HFF-Myc (cell line): ENCODE results near the gene TUBA1B.

Source experiments
- DNase-seq: peaks from one replicate; pipeline ENCODE4 v3.0.0-alpha.2; 2011; ENCODE audit warnings: low read depth; ENCODE audit errors: extremely low read depth
- H3K4me3 ChIP-seq: replicated peaks from 2 replicates; pipeline ENCODE4 v1.5.1; 2011; ENCODE audit warnings: low read depth, mild to moderate bottlenecking, control low read depth, low read length
- TF ChIP-seq, protein P1 (sequence below): IDR thresholded peaks from 2 replicates; pipeline ENCODE4 v1.5.1; 2012; ENCODE audit warnings: mild to moderate bottlenecking, low read depth, low read length, control low read depth; ENCODE audit errors: missing control alignments

Gene TUBA1B

GRCh38 chr12:49094160-49094974, 36.8 kb downstream of the TUBA1B start, which contains the start of gene DHH:
Gene DHH, minus strand, starts transcription at chr12:49094801. Its CDS starts 289 bp downstream, at chr12:49094512.
- TF ChIP-seq, protein P1, sequence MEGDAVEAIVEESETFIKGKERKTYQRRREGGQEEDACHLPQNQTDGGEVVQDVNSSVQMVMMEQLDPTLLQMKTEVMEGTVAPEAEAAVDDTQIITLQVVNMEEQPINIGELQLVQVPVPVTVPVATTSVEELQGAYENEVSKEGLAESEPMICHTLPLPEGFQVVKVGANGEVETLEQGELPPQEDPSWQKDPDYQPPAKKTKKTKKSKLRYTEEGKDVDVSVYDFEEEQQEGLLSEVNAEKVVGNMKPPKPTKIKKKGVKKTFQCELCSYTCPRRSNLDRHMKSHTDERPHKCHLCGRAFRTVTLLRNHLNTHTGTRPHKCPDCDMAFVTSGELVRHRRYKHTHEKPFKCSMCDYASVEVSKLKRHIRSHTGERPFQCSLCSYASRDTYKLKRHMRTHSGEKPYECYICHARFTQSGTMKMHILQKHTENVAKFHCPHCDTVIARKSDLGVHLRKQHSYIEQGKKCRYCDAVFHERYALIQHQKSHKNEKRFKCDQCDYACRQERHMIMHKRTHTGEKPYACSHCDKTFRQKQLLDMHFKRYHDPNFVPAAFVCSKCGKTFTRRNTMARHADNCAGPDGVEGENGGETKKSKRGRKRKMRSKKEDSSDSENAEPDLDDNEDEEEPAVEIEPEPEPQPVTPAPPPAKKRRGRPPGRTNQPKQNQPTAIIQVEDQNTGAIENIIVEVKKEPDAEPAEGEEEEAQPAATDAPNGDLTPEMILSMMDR, result no peak
- 0 out of 2 replicates have a peak within 1 kb of the TSS, but pooled peaks have one; percentile 3 for H3K4me3 ChIP-seq
- no peak for DNase-seq

- no peak overlapping the region for H3K4me3 ChIP-seq
- DNase-seq, result no peak
- TF ChIP-seq, protein P1, result no peak
These were observed 37.4 kb downstream of the TUBA1B start for GRCh38 chr12:49093792-49094159.

DNA sequence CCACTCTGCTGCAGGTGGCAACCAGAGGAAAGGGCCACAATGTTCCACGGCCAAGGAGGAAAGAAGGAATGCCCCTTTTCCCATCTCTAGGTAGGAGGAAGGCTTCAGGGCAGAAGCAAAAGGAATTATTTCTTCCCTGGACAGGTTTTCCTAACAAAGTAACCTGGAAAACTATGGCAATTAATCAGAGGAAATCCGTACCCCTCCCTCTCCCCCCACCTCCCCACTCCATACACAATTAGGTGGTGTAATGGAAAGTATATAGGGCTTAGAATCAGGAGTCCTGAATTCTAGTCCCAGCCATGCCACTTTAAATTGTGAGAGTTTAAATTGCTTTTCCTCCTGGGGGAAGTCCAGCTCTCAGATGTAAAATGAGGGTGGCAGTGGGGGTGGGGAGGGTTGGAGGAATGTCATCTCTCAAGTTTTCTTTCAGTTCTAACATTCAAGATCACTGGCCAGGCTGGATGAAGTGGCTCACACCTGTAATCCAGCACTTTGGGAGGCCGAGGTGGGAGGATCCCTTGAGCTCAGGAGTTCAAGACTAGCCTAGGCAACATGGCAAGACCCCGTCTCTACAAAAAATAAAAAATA, 38.3 kb downstream of the TUBA1B start:
- no peak overlapping the region for H3K4me3 ChIP-seq
- TF ChIP-seq, protein P1, result no peak
- no peak for DNase-seq

- TF ChIP-seq, protein P1, result peak; percentile 55
- DNase-seq, result no peak
- H3K4me3 ChIP-seq, result peak overlapping the region; percentile 18; the same call in 1 of the 2 replicates
These were observed 38.9 kb downstream of the TUBA1B start for GRCh38 chr12:49092086-49092815.

GRCh38 chr12:49091836-49092085, 39.4 kb downstream of the TUBA1B start:
- DNase-seq, result no peak
- peak overlapping the region; percentile 18; the same call in 1 of the 2 replicates for H3K4me3 ChIP-seq
- TF ChIP-seq, protein P1, result no peak

GRCh38 chr12:49091056-49091835, 39.9 kb downstream of the TUBA1B start:
- no peak overlapping the region for H3K4me3 ChIP-seq
- no peak for DNase-seq
- TF ChIP-seq, protein P1, result no peak
